Activated gamma-delta T cell (primary cell): ENCODE data around the gene TMPRSS12.
"Not testable (repeated sequence)": the region's sequence is repeated elsewhere in the genome, so short reads cannot be mapped to it uniquely, and the experiment has no call there.

Experiments
- DNase-seq: peaks from one replicate; lab custom pipeline; 2025; lab: John Stamatoyannopoulos, UW
- total RNA-seq, 2 donors: gene quantifications; one replicate each; lab custom pipeline; 2026; lab: John Stamatoyannopoulos, UW

TMPRSS12 gene
- total RNA-seq, result 0 reads per million in 2 donors

GRCh38 chr12:50842637-50843493 is at the start of gene TMPRSS12:
Gene TMPRSS12, plus strand, starts transcription at chr12:50842926. Its CDS starts 39 bp downstream, at chr12:50842965.
- DNase-seq, result no peak

GRCh38 chr12:50799908-50800307 is 42.8 kb upstream of the TMPRSS12 start:
- DNase-seq, result no peak

DNA sequence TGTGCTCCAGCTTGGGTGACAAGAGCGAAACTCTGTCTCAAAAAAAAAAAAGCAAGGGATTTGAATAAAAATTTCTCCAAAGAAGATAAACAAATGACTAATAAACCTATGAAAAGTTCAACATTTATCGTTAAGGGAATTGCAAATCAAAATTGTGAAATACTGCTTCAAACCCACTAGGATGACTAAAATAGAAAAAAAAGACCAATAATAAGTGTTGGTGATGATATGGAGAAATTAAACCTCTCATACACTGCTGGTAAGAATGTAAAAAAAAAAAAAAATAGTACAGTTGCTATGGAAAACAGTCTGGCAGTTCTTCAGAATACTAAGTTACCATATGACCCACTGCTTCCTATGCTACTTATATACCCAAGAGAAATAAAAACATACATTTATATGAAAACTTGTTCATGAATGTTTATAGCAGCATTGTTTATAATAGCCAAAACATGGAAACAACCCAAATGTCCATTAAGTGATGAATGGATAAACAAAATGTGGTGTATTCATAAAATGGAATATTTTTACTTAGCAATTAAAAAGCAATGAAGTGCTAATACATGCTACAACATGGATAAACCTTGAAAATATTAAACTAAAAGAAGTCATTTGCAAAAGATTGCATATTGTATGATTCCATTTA is 39.4 kb upstream of the TMPRSS12 start:
- no peak for DNase-seq

- no peak for DNase-seq
Measured at GRCh38 chr12:50806176-50806575, 36.5 kb upstream of the TMPRSS12 start.

- not testable (repeated sequence) for DNase-seq
Measured at GRCh38 chr12:50809131-50809530, 33.6 kb upstream of the TMPRSS12 start.

DNA sequence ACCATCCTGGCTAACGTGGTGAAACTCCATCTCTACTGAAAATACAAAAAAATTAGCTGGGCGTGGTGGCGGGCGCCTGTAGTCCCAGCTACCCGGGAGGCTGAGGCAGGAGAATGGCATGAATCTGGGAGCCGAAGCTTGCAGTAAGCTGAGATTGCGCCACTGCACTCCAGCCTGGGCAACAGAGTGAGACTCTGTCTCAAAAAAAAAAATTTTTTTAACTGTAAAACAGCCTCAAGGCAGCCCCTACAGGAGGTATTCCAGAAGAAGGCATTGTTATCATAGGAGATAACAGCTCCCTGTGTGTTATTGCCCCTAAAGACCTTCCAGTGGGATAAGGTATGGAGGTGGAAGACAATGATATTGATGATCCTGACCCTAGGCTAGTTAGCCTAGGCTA is 27.8 kb upstream of the TMPRSS12 start:
- not testable (repeated sequence) for DNase-seq

GRCh38 chr12:50820177-50820576 is 22.5 kb upstream of the TMPRSS12 start:
- no peak for DNase-seq

GRCh38 chr12:50822082-50822481 is 20.6 kb upstream of the TMPRSS12 start:
- DNase-seq, result no peak

DNA sequence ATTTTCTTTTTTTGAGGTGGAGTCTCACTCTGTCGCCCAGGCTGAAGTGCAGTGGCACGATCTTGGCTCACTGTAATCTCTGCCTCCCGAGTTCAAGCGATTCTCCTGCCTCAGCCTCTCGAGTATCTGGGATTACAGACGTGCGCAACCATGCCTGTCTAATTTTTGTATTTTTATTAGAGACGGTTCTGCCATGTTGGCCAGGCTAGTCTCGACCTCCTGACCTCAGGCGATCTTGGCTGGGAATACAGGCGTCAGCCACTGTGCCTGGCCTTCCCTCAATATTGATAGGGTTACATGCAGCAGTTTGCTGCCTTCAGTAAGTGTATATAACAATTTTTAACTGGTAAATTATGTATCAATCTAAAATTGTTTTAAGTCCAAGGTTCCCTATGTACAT is 19.0 kb upstream of the TMPRSS12 start:
- DNase-seq, result not testable (repeated sequence)

DNA sequence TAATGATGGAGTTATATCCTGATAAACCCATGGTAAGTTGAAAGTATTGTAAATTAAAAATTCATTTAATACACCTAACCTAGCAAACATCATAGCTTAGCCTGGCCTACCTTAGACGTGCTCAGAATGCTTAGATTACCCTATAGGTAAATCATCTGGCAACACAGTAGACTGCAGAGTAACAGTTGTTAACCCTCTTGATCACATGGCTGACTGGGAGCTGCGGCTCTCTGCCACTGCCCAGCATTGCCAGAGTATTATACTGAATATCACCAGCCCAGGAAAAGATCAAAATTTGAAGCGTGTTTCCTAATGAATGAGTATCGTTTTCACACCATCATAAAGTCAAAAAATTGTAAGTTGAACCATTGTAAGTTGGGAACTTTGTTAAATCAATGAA is 17.8 kb upstream of the TMPRSS12 start:
- DNase-seq, result no peak

DNA sequence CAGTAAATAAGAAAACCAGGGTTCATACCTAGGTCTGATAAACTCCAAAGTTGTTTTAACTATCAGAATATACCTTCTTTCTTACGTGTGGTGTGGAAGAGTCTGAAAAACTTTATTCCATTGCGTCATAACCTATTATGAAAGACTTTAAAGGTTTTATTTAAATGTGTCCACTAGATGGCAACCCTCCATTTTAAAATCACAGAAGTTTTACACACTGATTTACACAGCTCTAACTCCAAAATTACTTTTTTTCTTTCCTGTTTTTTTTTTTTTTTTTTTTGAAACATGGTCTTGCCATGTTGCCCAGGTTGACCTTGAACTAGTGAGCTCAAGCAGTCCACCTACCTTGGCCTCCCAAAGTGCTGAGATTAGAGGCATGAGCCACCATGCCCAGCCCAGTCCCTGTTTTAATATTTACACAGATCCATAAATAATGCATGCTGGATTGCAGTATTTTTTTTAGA is 17.3 kb upstream of the TMPRSS12 start:
- DNase-seq, result no peak

- no peak for DNase-seq
Measured at GRCh38 chr12:50828121-50828520, 14.6 kb upstream of the TMPRSS12 start.

GRCh38 chr12:50828886-50829285 is 13.8 kb upstream of the TMPRSS12 start:
- DNase-seq, result no peak

DNA sequence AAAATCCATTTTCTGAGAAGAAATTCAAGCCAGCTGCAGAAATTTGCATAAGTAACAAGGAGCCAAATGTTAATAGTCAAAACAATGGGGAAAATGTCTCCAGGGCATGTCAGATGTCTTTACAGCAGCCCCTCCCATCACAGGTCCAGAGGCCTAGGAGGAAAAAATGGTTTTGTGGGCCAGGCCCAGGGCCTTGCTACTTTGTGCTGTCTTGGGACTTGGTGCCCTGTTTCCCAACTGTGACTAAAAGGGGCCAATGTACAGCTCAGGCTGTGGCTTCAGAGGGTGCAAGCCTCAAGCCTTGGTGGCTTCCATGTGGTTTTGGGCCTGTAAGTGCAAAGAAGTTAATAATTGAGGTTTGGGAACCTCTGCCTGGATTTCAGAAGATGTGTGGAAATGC is 8.9 kb upstream of the TMPRSS12 start:
- not testable (repeated sequence) for DNase-seq

- DNase-seq, result no peak
Measured at GRCh38 chr12:50839042-50839441, 3.7 kb upstream of the TMPRSS12 start.

DNA sequence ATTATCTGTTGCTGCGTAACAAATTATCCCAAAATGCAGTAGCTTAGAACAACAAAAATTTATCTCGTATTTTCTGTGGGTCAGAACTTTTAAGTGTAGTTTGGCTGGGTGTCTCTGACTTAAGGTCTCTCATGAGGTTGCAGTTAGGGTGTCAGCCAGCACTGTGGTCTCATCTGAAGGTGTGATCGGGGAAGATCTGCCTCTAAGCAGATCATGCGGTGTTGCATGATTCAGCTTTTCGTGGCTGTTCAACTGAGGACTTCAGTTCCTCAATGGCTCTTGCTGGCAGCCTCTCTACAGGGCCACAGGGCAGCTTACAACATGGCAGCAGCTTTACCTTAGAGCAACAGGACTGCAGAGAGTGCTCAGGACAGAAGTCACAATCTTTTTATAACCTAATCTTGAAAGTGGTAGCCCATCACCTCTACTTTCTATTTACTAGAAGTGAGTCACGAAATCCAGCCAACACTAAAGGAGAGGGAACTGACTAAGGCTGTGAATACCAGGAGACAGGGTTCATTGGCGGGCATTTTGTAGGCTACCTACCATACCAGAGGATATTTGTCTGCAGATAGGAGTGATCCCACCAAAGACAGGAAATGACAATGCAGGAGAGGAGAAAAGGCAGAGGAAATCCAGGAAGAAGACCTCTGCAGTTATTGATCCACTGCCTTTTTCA is 1.8 kb upstream of the TMPRSS12 start:
- DNase-seq, result no peak

DNA sequence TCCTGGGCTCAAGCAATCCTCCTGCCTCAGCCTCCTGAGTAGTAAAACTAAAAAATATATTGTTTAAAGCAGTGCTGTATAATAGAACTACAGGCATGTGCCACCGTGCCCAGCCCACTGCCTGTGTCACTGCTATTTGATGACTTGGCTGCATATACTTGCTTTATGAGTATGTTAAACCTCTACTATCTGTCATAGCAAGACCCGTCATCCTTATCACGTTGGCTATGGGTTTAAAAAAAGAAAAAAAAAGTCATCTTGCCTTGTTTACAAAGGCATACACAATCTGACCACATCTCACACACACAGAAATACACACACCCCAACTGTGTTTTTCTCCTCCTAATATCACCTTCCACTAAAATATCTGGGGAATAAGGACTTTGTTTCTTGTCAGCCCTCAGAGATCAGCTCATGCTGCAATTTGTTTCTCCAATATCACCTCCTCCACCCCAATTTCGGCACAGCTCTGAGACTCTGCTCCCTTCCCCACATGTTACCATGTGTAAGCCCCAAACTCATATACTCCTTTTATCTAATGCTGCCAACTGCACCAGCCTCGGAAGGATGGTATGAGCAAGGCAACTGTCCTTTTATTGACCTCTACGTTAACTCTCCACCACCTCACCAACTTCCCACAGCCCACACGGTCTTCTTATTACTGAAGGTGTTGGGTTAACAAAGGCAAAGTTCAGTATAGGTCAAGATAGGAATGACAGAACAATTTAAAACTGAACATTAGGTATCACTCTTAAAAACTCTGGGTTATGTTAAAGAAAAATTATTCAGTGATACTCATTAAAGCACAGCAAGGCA is 802 bp upstream of the TMPRSS12 start:
- no peak for DNase-seq

- no peak for DNase-seq
Measured at GRCh38 chr12:50845021-50845647, 2.4 kb downstream of the TMPRSS12 start.

DNA sequence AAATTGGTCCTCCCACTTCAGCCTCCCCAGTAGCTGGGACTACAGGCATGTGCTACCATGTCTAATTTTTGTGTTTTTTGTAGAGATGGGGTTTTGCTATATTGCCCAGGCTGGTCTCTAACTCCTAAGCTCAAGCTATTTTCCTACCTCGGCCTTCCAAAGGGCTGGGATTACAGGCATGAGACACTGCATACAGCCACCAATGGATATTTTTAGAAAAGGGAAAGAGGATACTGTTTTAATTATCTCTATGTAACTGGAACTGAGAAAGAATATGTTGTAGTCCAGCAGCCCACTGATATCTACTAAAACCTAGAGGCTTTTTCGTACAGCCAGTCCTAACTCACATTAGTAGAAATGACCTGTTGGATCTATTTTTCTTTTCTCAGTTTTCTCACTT is 6.2 kb downstream of the TMPRSS12 start:
- DNase-seq, result no peak

DNA sequence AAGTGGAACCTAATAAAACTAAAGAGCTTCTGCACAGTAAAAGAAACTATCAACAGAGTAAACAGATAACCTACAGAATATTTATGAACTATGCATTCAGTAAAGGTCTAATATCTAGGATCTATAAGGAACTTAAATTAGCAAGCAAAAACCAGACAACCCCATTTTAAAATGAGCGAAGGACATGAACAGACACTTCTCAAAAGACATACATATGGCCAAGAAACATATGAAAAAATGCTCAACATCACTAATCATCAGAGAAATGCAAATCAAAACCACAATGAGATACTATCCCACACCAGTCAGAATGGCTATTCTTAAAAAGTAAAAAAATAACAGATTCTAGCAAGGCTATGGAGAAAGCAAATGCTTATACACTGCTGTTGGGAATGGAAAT is 12.5 kb downstream of the TMPRSS12 start:
- DNase-seq, result not testable (repeated sequence)

- not testable (repeated sequence) for DNase-seq
Measured at GRCh38 chr12:50855679-50856078, 13.0 kb downstream of the TMPRSS12 start.
